A549 (cell line): Measurements from ENCODE around the gene RASGRF1.

Experiments
- CEBPB ChIP-seq, 2 experiments: fragments of >200 bp in 1 of 2; sonication (Bioruptor Twin) in 1 of 2; formaldehyde crosslinking in 1 of 2; IDR thresholded peaks; 2 replicates each; pipeline ENCODE4 v1.6.1; 2012 to 2016
- EP300 ChIP-seq, 2 experiments: fragments of >200 bp; sonication (Bioruptor Twin); formaldehyde crosslinking; IDR thresholded peaks; 2 replicates in 1 of 2; 3 replicates in 1 of 2; pipeline ENCODE4 v1.6.1; 2016 to 2017
- NPAS2 ChIP-seq: fragments of 250-450 bp; sonication (Bioruptor Pico); IDR thresholded peaks from 2 replicates; pipeline ENCODE4 v1.8.0; 2022; ENCODE audit warnings: mild to moderate bottlenecking, moderate library complexity, borderline replicate concordance
- POLR2A ChIP-seq: IDR thresholded peaks from 2 replicates; pipeline ENCODE4 v1.6.1; 2012; ENCODE audit warnings: mild to moderate bottlenecking, low read length
- TF ChIP-seq, protein P1 (sequence below): fragments of >200 bp; sonication (Bioruptor Twin); formaldehyde crosslinking; IDR thresholded peaks from 3 replicates; pipeline ENCODE4 v1.5.1; 2016

DNA sequence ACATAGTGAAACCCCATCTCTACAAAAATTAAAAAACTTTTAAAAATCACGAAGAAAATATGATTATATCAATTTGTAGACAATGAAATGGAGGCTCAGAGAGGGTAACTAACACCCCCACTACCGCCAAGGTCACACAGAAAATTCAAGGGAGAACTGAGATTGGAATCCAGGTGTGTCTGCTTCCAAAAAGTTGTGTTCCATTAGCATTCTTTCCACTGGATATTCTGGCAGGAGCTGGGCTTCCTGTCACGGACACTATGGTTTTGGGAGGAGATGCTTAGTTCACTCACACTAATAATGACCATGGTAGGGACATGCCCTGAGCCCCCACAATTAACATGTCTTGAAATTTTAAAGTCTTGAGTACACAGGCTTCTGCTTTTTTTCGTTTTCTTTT is 174.5 kb downstream of the RASGRF1 start:
- TF ChIP-seq EP300 (IDR thresholded peaks at IDR 0.05) (no peak), NPAS2 (no peak), CEBPB (IDR thresholded peaks at IDR 0.05) (no peak), POLR2A (no peak)
- TF ChIP-seq, protein P1, sequence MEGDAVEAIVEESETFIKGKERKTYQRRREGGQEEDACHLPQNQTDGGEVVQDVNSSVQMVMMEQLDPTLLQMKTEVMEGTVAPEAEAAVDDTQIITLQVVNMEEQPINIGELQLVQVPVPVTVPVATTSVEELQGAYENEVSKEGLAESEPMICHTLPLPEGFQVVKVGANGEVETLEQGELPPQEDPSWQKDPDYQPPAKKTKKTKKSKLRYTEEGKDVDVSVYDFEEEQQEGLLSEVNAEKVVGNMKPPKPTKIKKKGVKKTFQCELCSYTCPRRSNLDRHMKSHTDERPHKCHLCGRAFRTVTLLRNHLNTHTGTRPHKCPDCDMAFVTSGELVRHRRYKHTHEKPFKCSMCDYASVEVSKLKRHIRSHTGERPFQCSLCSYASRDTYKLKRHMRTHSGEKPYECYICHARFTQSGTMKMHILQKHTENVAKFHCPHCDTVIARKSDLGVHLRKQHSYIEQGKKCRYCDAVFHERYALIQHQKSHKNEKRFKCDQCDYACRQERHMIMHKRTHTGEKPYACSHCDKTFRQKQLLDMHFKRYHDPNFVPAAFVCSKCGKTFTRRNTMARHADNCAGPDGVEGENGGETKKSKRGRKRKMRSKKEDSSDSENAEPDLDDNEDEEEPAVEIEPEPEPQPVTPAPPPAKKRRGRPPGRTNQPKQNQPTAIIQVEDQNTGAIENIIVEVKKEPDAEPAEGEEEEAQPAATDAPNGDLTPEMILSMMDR = no peak
